Astrocyte (in vitro differentiated cells and primary cell): ENCODE measurements around the gene HMGCL.
"Not testable (repeated sequence)": the region's sequence is repeated elsewhere in the genome, so short reads cannot be mapped to it uniquely, and the experiment has no call there.

ENCODE experiments used
- CTCF ChIP-seq: IDR thresholded peaks from 2 replicates; pipeline ENCODE4 v1.5.1; 2011; ENCODE audit warnings: low read depth, mild to moderate bottlenecking, inconsistent platforms, low read length, moderate library complexity; ENCODE audit not compliant: insufficient read depth
- EZH2 ChIP-seq: IDR thresholded peaks from 2 replicates; pipeline ENCODE4 v1.6.1; 2012; ENCODE audit warnings: mild to moderate bottlenecking, low read length, inconsistent platforms; ENCODE audit not compliant: insufficient read depth

GRCh38 chr1:23847482-23848095, 22.4 kb upstream of the HMGCL start:
- TF ChIP-seq CTCF, EZH2: not testable (repeated sequence)
